GM12801 (cell line): Measurements from ENCODE around the gene CCDC60.

ENCODE experiments used
- CTCF ChIP-seq: IDR thresholded peaks from one replicate; pipeline ENCODE4 v1.5.1; 2011; ENCODE audit warnings: control low read depth; ENCODE audit not compliant: insufficient read length; ENCODE audit errors: extremely low read depth

CCDC60 gene

GRCh38 chr12:119373666-119374065, 39.1 kb downstream of the CCDC60 start:
- TF ChIP-seq CTCF: no peak

- TF ChIP-seq CTCF: no peak
These were observed 40.1 kb downstream of the CCDC60 start for GRCh38 chr12:119374635-119375034.

DNA sequence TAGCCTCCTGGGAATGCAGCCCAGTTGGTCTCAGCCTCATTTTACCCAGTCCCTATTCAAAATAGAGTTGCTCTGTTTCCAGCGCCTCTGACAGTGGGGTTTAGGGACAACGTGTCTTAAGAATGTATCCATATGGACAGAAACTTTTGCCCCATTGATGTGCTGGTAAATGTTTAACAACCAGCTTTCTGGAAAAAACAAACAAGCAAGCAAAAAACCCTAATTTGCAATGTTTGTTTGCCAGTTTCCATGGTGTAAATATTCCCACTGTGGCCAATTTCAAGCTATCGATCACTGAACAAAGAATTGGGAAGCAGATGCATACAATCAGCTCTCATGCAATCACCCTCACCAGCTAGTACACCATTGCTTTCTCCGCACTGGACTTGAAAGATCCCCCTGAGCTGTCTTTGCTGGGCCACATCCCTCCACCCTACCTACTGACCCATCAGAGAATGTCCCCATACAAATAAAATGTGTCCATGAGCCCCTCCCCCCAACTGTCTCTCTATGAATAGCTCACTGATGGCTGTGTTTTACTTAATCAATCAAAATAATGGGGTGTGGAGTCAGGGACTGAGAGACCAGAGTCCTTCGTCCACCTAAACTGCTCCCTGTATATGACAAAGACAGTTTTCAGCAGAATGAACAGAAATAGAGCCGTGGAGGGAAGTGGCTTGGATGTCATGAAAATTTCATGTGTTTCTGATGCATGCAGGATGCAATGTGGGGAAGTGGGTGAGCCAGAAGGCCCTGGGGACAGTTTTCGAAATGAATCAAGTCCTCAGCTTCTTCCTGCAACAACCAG, 40.8 kb downstream of the CCDC60 start:
- TF ChIP-seq CTCF: no peak

- TF ChIP-seq CTCF: no peak
These were observed 41.3 kb downstream of the CCDC60 start for GRCh38 chr12:119375883-119376190.

DNA sequence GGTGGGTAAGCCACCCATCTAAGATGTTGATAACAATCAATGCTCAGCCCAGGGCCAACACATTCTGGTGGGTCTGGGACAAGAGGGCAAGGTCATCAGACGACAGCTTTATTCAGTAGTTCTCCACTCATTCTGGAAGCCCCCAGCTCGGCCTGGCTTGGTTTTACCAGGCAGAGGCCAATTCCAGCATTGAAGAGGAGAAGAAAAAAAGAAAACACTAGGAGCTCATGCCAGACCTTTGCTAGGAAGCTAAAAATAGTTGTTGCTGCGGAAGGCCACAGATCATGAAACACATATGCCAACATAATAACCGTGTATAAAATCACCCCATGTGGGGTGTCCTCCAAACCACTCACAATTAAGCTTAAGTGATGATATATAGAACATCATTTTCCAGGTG, 44.4 kb downstream of the CCDC60 start:
- no peak for TF ChIP-seq CTCF

DNA sequence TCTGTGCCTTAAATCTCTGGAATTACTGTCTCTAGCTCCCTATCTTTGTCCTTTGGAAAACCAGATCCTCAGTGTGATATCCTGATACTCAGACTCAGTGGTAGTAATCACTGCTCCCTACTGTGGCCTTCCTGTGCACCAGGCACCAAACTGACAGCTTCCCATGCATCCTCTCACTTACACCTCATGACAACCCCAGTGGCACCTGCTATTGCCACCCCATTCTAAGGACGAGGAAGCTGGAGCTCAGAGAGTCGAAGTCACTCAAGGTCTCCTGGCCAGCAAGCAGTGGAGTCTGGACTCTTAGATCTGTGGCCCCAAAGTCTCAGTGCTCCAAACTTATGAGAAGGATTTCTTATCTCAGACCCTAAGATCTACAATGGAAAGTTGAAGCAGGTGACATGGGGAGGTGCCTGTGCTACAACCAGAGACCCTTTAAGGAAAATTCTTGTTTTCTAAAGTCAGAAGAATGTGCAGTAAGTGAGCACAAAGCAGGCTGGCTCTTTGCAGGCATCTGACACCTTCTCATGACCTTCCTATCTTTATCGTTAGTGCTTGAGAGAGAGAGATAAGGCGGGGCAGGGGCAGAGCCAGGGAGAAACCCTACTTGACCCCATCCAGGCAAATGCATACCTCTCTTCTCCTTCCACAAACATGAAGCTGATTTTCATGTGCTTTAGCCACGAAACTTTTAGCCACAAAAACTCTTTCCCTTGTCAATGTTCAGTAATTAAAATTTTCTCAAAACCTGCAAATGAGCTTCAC, 47.1 kb downstream of the CCDC60 start:
- no peak for TF ChIP-seq CTCF

DNA sequence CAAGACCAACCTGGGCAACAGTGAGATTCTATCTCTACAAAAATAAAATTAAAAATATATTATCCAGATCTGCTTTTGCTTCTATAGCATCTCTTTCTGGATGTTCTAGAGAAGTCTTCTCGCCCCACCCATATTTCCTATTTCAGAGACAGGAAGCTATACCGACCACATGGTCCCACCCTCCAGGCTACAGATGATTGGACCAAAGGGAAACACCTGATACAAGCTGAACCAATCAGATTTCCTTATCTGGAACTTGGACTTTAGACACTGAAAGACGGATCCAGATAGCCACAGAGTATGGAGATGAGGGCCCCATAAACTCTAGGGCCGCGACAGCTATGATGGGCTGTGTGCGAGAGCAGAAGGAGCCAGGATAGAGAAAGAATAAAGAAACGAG, 48.7 kb downstream of the CCDC60 start:
- TF ChIP-seq CTCF: no peak
